DMS 273 (cell line): ENCODE measurements around the gene ZP1.
A peak's percentile ranks its signal among the peaks of the same experiment; 100 is the strongest.

Experiments used
- DNase-seq: peaks from one replicate; lab custom pipeline; 2025; ENCODE audit not compliant: unreplicated experiment; lab: John Stamatoyannopoulos, UW

The ZP1 gene

GRCh38 chr11:60874421-60875365 lies 7.4 kb downstream of the ZP1 start:
- DNase-seq = no peak

DNA sequence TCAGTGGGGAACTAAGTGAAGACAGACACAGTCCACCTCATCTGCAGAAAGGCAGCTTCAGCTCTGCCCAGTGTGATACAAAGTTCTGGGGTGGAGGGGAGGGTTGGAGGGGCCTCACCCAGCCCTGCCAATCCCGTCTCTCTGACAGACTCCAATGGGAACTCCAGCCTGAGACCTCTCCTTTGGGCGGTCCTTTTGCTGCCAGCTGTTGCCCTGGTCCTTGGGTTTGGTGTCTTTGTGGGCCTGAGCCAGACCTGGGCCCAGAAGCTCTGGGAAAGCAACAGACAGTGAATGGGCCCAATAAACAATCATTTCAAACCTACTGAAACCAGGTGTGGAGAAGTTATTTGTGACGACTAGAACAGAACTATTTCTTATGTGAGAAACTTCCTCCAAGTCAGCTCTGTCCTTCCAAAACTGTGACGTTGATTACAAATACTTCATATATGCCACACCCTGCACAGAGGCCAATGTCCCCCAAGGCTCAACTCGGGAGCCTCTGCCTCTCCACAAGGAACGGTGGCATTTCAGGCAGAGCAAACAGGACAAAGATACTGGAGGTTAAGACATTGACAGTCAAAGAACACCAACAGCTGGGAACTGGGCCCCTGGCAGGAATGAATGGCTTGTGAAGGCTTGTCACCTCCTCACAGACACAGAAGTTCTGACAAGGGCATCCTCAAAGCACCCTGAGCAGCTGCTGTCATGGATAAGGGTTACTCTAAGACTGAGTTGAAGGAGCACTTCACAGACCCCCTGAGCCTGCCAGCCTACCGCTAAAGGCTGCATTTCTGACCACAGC lies 8.2 kb downstream of the ZP1 start:
- DNase-seq = no peak

GRCh38 chr11:60876168-60876485 lies 8.8 kb downstream of the ZP1 start:
- no peak for DNase-seq

DNA sequence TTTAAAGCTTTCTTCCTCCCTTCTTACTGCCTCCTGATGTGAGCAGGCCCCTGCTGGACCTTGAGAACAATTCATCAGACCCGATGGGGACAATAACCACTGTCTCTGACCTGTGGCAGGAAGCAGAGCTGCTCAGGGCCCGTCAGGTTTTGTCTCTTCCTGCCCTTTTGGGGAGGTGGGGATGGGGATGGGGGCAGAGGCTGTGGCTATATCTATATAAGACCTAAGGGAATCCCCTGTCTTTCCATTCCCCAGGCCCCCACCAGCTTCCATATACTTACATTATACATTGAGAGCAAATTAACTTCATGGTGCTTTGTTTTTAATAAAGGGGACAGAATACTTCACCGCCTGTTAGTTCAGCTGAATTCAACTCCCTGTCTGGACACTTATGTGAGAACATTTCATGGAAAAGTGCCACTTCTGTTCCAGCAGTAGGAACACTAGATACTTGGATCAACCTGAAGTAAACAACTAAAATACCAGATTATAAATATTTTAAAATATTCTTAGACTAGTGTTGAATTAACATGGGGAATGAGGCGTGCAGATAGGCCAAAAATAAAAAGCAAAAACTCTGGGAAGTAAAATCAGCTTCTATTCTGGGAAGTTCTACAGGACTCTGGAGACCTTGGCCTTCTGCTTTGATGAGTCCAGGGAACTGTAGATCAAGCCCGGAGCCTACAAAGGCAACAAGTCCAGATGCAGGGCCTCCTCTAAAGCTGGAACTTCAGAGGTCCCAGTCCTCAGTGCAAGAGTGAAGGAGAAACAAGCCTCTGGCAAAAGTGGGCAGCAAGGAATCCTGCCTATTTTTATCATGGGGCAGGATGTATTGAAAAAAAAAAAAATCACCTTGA lies 11.1 kb downstream of the ZP1 start:
- DNase-seq = no peak

DNA sequence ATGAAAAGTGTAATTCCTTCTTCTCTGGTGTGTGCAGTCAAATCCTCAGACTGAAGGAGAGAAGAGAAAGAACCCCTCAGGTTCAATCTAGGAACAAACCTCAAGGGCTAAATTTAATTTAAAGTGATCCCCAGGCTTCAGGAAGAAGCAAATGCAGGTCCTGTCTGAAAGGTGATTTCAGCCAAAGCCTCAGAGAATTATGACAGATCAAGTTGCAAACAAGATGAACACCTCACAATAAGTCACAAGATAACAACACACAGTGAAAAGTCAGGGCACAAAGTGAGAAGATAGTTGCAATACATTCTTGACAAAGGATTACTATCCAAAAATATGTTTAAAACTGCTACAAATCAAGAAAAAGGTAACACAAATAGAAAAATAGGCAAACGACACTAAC lies 11.8 kb downstream of the ZP1 start:
- DNase-seq = no peak

- DNase-seq = no peak
These were observed 12.7 kb downstream of the ZP1 start for GRCh38 chr11:60879971-60880588.

GRCh38 chr11:60880643-60881282 lies 13.4 kb downstream of the ZP1 start:
- DNase-seq = no peak

DNA sequence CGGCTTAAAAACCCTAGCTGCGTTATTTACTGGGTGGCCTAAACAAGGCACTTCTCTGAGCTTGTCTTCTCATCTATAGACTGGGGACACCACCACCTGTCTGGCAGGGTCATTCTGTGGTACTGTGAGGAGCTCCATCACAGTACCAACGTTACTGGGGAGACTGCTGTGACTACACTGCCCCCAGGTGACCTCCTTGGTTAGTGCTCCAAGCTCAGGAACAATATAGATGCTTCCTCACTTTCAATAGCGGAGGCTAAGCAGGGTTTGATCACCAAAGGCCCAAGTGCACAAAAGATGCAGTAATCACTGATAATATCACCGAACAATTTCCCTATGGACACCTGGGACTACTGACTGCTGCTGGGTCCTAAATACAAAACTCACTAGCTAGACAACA lies 20.2 kb downstream of the ZP1 start:
- peak; percentile 81 for DNase-seq

DNA sequence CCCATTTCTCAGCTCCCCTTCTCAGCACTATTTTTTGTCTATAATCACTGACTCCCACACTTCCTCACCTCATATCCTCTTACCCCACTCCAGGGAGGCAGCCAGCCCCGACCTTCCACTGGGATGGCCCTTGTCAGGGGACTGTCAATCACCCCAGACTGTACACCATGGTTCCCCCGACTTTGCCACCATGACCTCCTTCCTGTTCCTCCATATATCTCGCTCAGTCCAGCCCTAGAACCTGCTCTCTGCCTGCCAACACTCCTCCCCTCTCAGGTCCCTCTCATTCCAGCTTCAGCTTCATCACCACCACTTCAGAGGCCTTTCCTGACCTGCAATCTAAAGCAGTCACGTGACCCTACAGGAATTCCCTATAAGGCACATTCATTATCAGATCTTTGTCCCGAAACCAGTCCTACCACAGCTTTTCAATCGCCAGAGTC lies 22.5 kb downstream of the ZP1 start:
- no peak for DNase-seq

DNA sequence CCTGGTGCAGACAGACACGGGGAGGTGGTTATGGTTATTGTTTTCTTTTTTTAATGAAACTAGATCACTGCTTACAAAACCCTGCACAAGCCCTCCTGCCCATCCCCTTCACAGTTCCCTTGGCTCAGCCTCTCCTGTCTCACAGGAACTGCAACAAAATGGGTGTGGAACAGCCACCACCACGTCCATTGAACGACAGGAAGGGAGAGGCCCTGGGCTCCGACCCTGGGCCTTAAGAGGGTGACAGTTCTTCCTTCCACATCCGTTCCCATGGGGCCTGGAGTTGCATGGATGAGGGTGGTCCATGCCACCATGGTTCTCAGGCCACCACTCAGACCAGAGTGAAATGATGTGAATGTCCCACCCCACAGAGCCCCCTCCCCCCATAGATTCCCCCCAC lies 23.4 kb downstream of the ZP1 start:
- DNase-seq = no peak

- DNase-seq = peak; percentile 46
These were observed 23.9 kb downstream of the ZP1 start for GRCh38 chr11:60891103-60891741.

- DNase-seq = no peak
These were observed 28.3 kb downstream of the ZP1 start for GRCh38 chr11:60895687-60896086.

GRCh38 chr11:60897496-60897895 lies 30.2 kb downstream of the ZP1 start:
- DNase-seq = no peak

- peak; percentile 72 for DNase-seq
These were observed 31.9 kb downstream of the ZP1 start for GRCh38 chr11:60899046-60899936.

DNA sequence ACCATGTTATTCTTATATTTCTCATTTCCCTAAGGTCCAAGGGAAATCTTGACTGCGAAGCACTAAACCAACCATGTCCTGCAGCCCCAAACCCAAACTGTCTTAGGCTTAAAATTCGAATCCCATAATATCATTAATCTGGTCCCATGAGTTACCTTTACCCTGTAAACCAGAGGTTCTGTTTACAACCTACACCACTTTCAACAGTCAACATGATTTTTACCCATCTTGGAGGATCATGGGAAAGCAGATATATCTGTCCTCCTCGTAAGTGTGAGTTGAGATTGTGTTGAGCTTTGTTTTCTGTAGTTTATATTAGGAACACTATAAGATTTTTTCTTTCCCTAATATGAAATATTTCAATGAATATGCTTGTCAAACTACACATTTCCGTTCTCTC lies 32.6 kb downstream of the ZP1 start:
- DNase-seq = no peak

- no peak for DNase-seq
These were observed 33.5 kb downstream of the ZP1 start for GRCh38 chr11:60900673-60901404.

GRCh38 chr11:60902625-60903024 lies 35.3 kb downstream of the ZP1 start:
- DNase-seq = no peak

GRCh38 chr11:60905047-60905446 lies 37.7 kb downstream of the ZP1 start:
- DNase-seq = no peak
